ENCODE results near the gene CAB39L. TPM values are rescaled to one million over a fixed set of nuclear protein-coding genes. Genes with fewer than 3 reads are reported as not detected.

The CAB39L gene
- total and polyA plus RNA-seq, 4 donors, result 5.6 to 13.9 (median 10.0) TPM

- H3K9me3 ChIP-seq (ENCODE audit: control insufficient read depth in 4 of 4, insufficient read depth in 3 of 4, low read length in 3 of 4), result peaks cover 0 to 1% (median 0%) of the 10 kb centered on the region in 4 donors
- no peak overlapping the region for H3K27ac ChIP-seq (ENCODE audit: low read depth in 1 of 2, low read length in 1 of 2)
- TF ChIP-seq, protein P1, sequence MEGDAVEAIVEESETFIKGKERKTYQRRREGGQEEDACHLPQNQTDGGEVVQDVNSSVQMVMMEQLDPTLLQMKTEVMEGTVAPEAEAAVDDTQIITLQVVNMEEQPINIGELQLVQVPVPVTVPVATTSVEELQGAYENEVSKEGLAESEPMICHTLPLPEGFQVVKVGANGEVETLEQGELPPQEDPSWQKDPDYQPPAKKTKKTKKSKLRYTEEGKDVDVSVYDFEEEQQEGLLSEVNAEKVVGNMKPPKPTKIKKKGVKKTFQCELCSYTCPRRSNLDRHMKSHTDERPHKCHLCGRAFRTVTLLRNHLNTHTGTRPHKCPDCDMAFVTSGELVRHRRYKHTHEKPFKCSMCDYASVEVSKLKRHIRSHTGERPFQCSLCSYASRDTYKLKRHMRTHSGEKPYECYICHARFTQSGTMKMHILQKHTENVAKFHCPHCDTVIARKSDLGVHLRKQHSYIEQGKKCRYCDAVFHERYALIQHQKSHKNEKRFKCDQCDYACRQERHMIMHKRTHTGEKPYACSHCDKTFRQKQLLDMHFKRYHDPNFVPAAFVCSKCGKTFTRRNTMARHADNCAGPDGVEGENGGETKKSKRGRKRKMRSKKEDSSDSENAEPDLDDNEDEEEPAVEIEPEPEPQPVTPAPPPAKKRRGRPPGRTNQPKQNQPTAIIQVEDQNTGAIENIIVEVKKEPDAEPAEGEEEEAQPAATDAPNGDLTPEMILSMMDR (IDR thresholded peaks at IDR 0.05; ENCODE audit: control extremely low read depth, extremely low read depth), result no peak
- DNase-seq (no peak), ATAC-seq (ENCODE audit: insufficient read depth, low FRiP score) (no peak)
- peaks cover 0 to 2% (median under 1%) of the 10 kb centered on the region in 4 donors for H3K36me3 ChIP-seq (ENCODE audit: control insufficient read depth in 4 of 4, insufficient read depth in 4 of 4, low read length in 4 of 4)
- no peak overlapping the region for H3K4me3 ChIP-seq
- 83 to 90% methylated on average over 3 of the region's 3 CpGs for WGBS, 2 donors
- no peak overlapping the region for H3K9ac ChIP-seq (ENCODE audit: insufficient read depth in 1 of 2, low read length in 2 of 2)
- no peaks in the 10 kb centered on the region for H3K27me3 ChIP-seq (ENCODE audit: control insufficient read depth in 3 of 3, insufficient read depth in 3 of 3, low read length in 2 of 3)
- no peaks in the 10 kb centered on the region for H3K4me1 ChIP-seq (ENCODE audit: control insufficient read depth in 5 of 5, insufficient read depth in 5 of 5, low read length in 5 of 5)
Measured at GRCh38 chr13:49341517-49341916, 102.3 kb downstream of the CAB39L start.

DNA sequence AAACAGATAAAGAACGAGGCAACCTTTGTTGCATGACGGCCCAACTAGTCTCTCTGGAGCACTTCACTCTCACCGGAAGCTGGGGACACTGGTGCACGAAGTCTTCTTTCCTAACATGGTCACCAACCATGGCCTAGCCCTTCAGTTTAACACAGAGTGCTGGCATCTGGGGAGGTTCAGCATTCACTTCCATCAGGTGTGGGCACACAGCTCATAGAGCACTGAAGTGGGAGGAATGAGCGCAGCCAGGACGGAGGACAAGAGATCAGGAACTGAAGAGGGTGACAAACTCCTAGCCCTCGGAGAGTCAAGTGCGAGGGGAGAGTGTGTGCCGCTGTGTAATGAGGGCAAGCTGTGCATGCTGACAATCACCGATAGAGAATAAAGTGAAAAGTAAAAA lies 103.7 kb downstream of the CAB39L start:
- Histone ChIP-seq H3K4me1 (ENCODE audit: control insufficient read depth in 5 of 5, insufficient read depth in 5 of 5, low read length in 5 of 5) (no peaks in the 10 kb centered on the region), H3K9ac (ENCODE audit: insufficient read depth in 1 of 2, low read length in 2 of 2) (no peak overlapping the region), H3K36me3 (ENCODE audit: control insufficient read depth in 4 of 4, insufficient read depth in 4 of 4, low read length in 4 of 4) (peaks cover 0 to 2% (median under 1%) of the 10 kb centered on the region in 4 donors), H3K27me3 (ENCODE audit: control insufficient read depth in 3 of 3, insufficient read depth in 3 of 3, low read length in 2 of 3) (no peaks in the 10 kb centered on the region), H3K27ac (ENCODE audit: low read depth in 1 of 2, low read length in 1 of 2) (no peak overlapping the region), H3K9me3 (ENCODE audit: control insufficient read depth in 4 of 4, insufficient read depth in 3 of 4, low read length in 3 of 4) (peaks cover 0 to 2% (median 0%) of the 10 kb centered on the region in 4 donors), H3K4me3 (no peak overlapping the region)
- ATAC-seq (ENCODE audit: insufficient read depth, low FRiP score) (no peak), DNase-seq (no peak)
- WGBS, 2 donors, result 96% methylated on average over 10 of the region's 10 CpGs
- TF ChIP-seq, protein P1 (IDR thresholded peaks at IDR 0.05; ENCODE audit: control extremely low read depth, extremely low read depth), result no peak

- ATAC-seq (ENCODE audit: insufficient read depth, low FRiP score) (no peak), DNase-seq (no peak)
- H3K4me1 ChIP-seq (ENCODE audit: control insufficient read depth in 5 of 5, insufficient read depth in 5 of 5, low read length in 5 of 5), result no peaks in the 10 kb centered on the region
- H3K4me3 ChIP-seq, result no peak overlapping the region
- 82 to 84% methylated on average over 4 of the region's 4 CpGs for WGBS, 2 donors
- H3K27me3 ChIP-seq (ENCODE audit: control insufficient read depth in 3 of 3, insufficient read depth in 3 of 3, low read length in 2 of 3), result no peaks in the 10 kb centered on the region
- no peak overlapping the region for H3K27ac ChIP-seq (ENCODE audit: low read depth in 1 of 2, low read length in 1 of 2)
- H3K9me3 ChIP-seq (ENCODE audit: control insufficient read depth in 4 of 4, insufficient read depth in 3 of 4, low read length in 3 of 4), result peaks cover 0 to 2% (median 0%) of the 10 kb centered on the region in 4 donors
- H3K36me3 ChIP-seq (ENCODE audit: control insufficient read depth in 4 of 4, insufficient read depth in 4 of 4, low read length in 4 of 4), result peaks cover 0 to 2% (median under 1%) of the 10 kb centered on the region in 4 donors
- H3K9ac ChIP-seq (ENCODE audit: insufficient read depth in 1 of 2, low read length in 2 of 2), result no peak overlapping the region
- TF ChIP-seq, protein P1 (IDR thresholded peaks at IDR 0.05; ENCODE audit: control extremely low read depth, extremely low read depth), result no peak
Measured at GRCh38 chr13:49336655-49337054, 107.2 kb downstream of the CAB39L start.

DNA sequence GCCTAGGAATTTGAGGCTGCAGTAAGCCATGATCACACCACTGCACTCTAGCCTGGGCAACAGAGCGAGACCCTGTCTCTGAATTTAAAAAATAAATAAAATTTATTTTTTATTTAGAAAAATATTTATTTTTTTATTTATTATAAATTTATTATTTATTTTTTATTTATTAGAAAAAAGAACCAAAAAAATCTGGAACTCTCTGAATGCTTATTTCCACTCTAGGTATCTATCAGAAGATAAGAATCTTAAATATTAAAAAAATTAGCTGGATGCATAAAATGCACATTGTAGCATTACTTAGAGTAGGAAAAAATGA lies 113.4 kb downstream of the CAB39L start:
- peaks cover 0 to 2% (median 0%) of the 10 kb centered on the region in 4 donors for H3K36me3 ChIP-seq (ENCODE audit: control insufficient read depth in 4 of 4, insufficient read depth in 4 of 4, low read length in 4 of 4)
- no peak overlapping the region for H3K9ac ChIP-seq (ENCODE audit: insufficient read depth in 1 of 2, low read length in 2 of 2)
- ATAC-seq (ENCODE audit: insufficient read depth, low FRiP score) (no peak), DNase-seq (no peak)
- H3K4me1 ChIP-seq (ENCODE audit: control insufficient read depth in 5 of 5, insufficient read depth in 5 of 5, low read length in 5 of 5), result peaks cover 0 to 6% (median 0%) of the 10 kb centered on the region in 5 donors
- WGBS, 2 donors, result 100% methylated on average over 1 of the region's 1 CpG
- H3K9me3 ChIP-seq (ENCODE audit: control insufficient read depth in 4 of 4, insufficient read depth in 3 of 4, low read length in 3 of 4), result no peaks in the 10 kb centered on the region
- H3K4me3 ChIP-seq, result no peak overlapping the region
- H3K27me3 ChIP-seq (ENCODE audit: control insufficient read depth in 3 of 3, insufficient read depth in 3 of 3, low read length in 2 of 3), result no peaks in the 10 kb centered on the region
- no peak overlapping the region for H3K27ac ChIP-seq (ENCODE audit: low read depth in 1 of 2, low read length in 1 of 2)
- TF ChIP-seq, protein P1 (IDR thresholded peaks at IDR 0.05; ENCODE audit: control extremely low read depth, extremely low read depth), result no peak

All from lung (tissue), 12 donors.